ENCODE data around the gene ZNF215.

DNA sequence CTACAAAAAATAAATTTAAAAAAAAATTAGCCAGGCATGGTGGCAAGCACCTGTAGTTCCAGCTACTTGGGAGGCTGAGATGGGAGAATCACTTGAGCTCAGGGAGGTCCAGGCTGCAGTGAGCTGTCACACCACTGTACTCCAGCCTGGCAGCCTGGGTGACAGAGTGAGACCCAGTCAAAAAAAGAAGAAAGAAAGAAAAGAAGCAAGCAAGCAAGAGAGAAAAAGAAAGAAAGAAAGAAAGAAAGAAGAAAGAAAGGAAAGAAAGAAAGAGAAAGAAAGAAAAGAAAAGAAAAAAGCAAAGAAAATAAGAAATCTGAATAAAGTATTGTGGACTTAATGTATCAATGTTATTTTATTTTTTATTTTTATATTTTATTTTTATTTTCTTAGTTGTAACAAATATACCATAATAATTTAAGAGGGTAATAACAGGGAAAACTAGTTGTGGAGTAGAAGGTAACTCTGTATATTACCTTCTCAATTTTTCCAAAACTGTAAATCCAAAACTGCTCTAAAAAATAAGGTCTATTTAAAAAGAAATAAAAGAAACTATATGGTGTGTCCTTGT is 1.1 kb upstream of the ZNF215 start:
- TF ChIP-seq, protein P1, sequence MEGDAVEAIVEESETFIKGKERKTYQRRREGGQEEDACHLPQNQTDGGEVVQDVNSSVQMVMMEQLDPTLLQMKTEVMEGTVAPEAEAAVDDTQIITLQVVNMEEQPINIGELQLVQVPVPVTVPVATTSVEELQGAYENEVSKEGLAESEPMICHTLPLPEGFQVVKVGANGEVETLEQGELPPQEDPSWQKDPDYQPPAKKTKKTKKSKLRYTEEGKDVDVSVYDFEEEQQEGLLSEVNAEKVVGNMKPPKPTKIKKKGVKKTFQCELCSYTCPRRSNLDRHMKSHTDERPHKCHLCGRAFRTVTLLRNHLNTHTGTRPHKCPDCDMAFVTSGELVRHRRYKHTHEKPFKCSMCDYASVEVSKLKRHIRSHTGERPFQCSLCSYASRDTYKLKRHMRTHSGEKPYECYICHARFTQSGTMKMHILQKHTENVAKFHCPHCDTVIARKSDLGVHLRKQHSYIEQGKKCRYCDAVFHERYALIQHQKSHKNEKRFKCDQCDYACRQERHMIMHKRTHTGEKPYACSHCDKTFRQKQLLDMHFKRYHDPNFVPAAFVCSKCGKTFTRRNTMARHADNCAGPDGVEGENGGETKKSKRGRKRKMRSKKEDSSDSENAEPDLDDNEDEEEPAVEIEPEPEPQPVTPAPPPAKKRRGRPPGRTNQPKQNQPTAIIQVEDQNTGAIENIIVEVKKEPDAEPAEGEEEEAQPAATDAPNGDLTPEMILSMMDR (conservative IDR thresholded peaks at IDR 0.05; ENCODE audit: low read depth, low read length), result no peak
- no peak for TF ChIP-seq POLR2A (IDR thresholded peaks at IDR 0.05; ENCODE audit: low read depth, low read length)
- TF ChIP-seq MAFK (IDR thresholded peaks at IDR 0.05; ENCODE audit: low read depth, low read length), result no peak
- TF ChIP-seq RAD21 (IDR thresholded peaks at IDR 0.05; ENCODE audit: low read length), result no peak
- no peak for TF ChIP-seq SMC3 (IDR thresholded peaks at IDR 0.05; ENCODE audit: low read depth, low read length)

Measured in IMR-90 (cell line).